ENCODE data around the gene TNNI3.
"Not testable (repeated sequence)": the region's sequence is repeated elsewhere in the genome, so short reads cannot be mapped to it uniquely, and the experiment has no call there.

The TNNI3 gene

GRCh38 chr19:55161571-55162322 lies 4.2 kb upstream of the TNNI3 start:
- Mint-ChIP-seq H3K9me3 (no peaks in the 10 kb centered on the region), H3K27me3 (peaks cover 88% of the 10 kb centered on the region), H3K4me3 (no peak overlapping the region), H3K4me1 (ENCODE audit: low read depth) (peaks cover 19% of the 10 kb centered on the region), H3K27ac (no peak overlapping the region), H3K36me3 (ENCODE audit: low read depth) (no peaks in the 10 kb centered on the region)
- intact Hi-C loops (cut with micrococcal nuclease), result no loop called here

GRCh38 chr19:55160986-55161365 lies 3.4 kb upstream of the TNNI3 start:
- Mint-ChIP-seq H3K27ac (no peak overlapping the region), H3K9me3 (no peaks in the 10 kb centered on the region), H3K36me3 (ENCODE audit: low read depth) (no peaks in the 10 kb centered on the region), H3K27me3 (peaks cover 88% of the 10 kb centered on the region), H3K4me3 (no peak overlapping the region), H3K4me1 (ENCODE audit: low read depth) (peaks cover 19% of the 10 kb centered on the region)
- intact Hi-C loops (cut with micrococcal nuclease), result loop anchor here (1.0 kb wide), 1 partner anchor 44 kb away; the partner anchor contains the start of gene PPP1R12C

GRCh38 chr19:55160128-55160985 lies 2.8 kb upstream of the TNNI3 start:
- intact Hi-C loops (cut with micrococcal nuclease), result loop anchor here (1.0 kb wide), 1 partner anchor 43 kb away; the partner anchor contains the start of gene PPP1R12C

GRCh38 chr19:55158848-55159749 lies 1.6 kb upstream of the TNNI3 start:
- H3K27ac Mint-ChIP-seq, result no peak overlapping the region

More at GRCh38 chr19:55160128-55160985, 2.8 kb upstream of the TNNI3 start:
- Mint-ChIP-seq H3K36me3 (ENCODE audit: low read depth) (no peaks in the 10 kb centered on the region), H3K27me3 (peaks cover 84% of the 10 kb centered on the region), H3K4me1 (ENCODE audit: low read depth) (peaks cover 20% of the 10 kb centered on the region), H3K4me3 (peak overlapping the region; percentile 27), H3K9me3 (no peaks in the 10 kb centered on the region), H3K27ac (no peak overlapping the region)

GRCh38 chr19:55158423-55158822 lies 891 bp upstream of the TNNI3 start:
- Mint-ChIP-seq H3K27ac (peak overlapping the region; percentile 1), H3K27me3 (peaks cover 81% of the 10 kb centered on the region), H3K4me1 (ENCODE audit: low read depth) (peaks cover 26% of the 10 kb centered on the region), H3K4me3 (no peak overlapping the region), H3K9me3 (no peaks in the 10 kb centered on the region), H3K36me3 (ENCODE audit: low read depth) (no peaks in the 10 kb centered on the region)
- intact Hi-C loops (cut with micrococcal nuclease), result no loop called here

More at GRCh38 chr19:55158848-55159749, 1.6 kb upstream of the TNNI3 start:
- Mint-ChIP-seq H3K27me3 (peaks cover 82% of the 10 kb centered on the region), H3K9me3 (no peaks in the 10 kb centered on the region), H3K36me3 (ENCODE audit: low read depth) (no peaks in the 10 kb centered on the region), H3K4me3 (no peak overlapping the region), H3K4me1 (ENCODE audit: low read depth) (peaks cover 21% of the 10 kb centered on the region)
- intact Hi-C loops (cut with micrococcal nuclease), result no loop called here

GRCh38 chr19:55156202-55157063 lies 1.1 kb downstream of the TNNI3 start:
- H3K9me3 Mint-ChIP-seq, result peaks cover 11% of the 10 kb centered on the region
- intact Hi-C loops (cut with micrococcal nuclease), result no loop called here

GRCh38 chr19:55155784-55156183 lies 1.7 kb downstream of the TNNI3 start:
- not testable (repeated sequence) for H3K4me3 Mint-ChIP-seq, H3K27ac Mint-ChIP-seq

More at GRCh38 chr19:55156202-55157063, 1.1 kb downstream of the TNNI3 start:
- H3K27ac Mint-ChIP-seq, result no peak overlapping the region
- H3K27me3 Mint-ChIP-seq, result peaks cover 68% of the 10 kb centered on the region
- H3K36me3 Mint-ChIP-seq (ENCODE audit: low read depth), result no peaks in the 10 kb centered on the region
- H3K4me1 Mint-ChIP-seq (ENCODE audit: low read depth), result peaks cover 26% of the 10 kb centered on the region
- peak overlapping the region; percentile 21 for H3K4me3 Mint-ChIP-seq

GRCh38 chr19:55153652-55154264 lies 3.8 kb downstream of the TNNI3 start:
- Mint-ChIP-seq H3K27ac (no peak overlapping the region), H3K36me3 (ENCODE audit: low read depth) (no peaks in the 10 kb centered on the region), H3K27me3 (peaks cover 64% of the 10 kb centered on the region), H3K4me1 (ENCODE audit: low read depth) (peaks cover 26% of the 10 kb centered on the region), H3K4me3 (no peak overlapping the region), H3K9me3 (peaks cover 11% of the 10 kb centered on the region)
- intact Hi-C loops (cut with micrococcal nuclease), result no loop called here

More at GRCh38 chr19:55155784-55156183, 1.7 kb downstream of the TNNI3 start:
- H3K36me3 Mint-ChIP-seq (ENCODE audit: low read depth); intact Hi-C loops (cut with micrococcal nuclease): not testable (repeated sequence)
- H3K9me3 Mint-ChIP-seq, result peaks cover 11% of the 10 kb centered on the region
- peaks cover 26% of the 10 kb centered on the region for H3K4me1 Mint-ChIP-seq (ENCODE audit: low read depth)
- peaks cover 66% of the 10 kb centered on the region for H3K27me3 Mint-ChIP-seq

- Mint-ChIP-seq H3K27me3 (peaks cover 65% of the 10 kb centered on the region), H3K9me3 (peaks cover 11% of the 10 kb centered on the region), H3K27ac (no peak overlapping the region), H3K4me3 (no peak overlapping the region), H3K4me1 (ENCODE audit: low read depth) (peaks cover 19% of the 10 kb centered on the region), H3K36me3 (ENCODE audit: low read depth) (no peaks in the 10 kb centered on the region)
- intact Hi-C loops (cut with micrococcal nuclease), result no loop called here
Observed at GRCh38 chr19:55152017-55152416, 5.5 kb downstream of the TNNI3 start.

- intact Hi-C loops (cut with micrococcal nuclease), result loop anchor here (10.0 kb wide), 1 partner anchor 145 kb away; no protein-coding TSS in a partner anchor
- no peaks in the 10 kb centered on the region for H3K36me3 Mint-ChIP-seq (ENCODE audit: low read depth)
- peaks cover 63% of the 10 kb centered on the region for H3K27me3 Mint-ChIP-seq
- peaks cover 27% of the 10 kb centered on the region for H3K4me1 Mint-ChIP-seq (ENCODE audit: low read depth)
- no peak within 1 kb of the TSS for H3K27ac Mint-ChIP-seq
- H3K9me3 Mint-ChIP-seq, result peaks cover 11% of the 10 kb centered on the region
- H3K4me3 Mint-ChIP-seq, result no peak within 1 kb of the TSS
Observed at GRCh38 chr19:55149078-55150003, 8.2 kb downstream of the TNNI3 start, which contains the start of gene TNNT1. TNNT1 (minus strand) TSS chr19:55149206; CDS start chr19:55147157, 2,049 bp downstream.

- Mint-ChIP-seq H3K36me3 (ENCODE audit: low read depth) (no peaks in the 10 kb centered on the region), H3K4me3 (no peak overlapping the region), H3K27ac (no peak overlapping the region), H3K27me3 (peaks cover 71% of the 10 kb centered on the region), H3K4me1 (ENCODE audit: low read depth) (peaks cover 21% of the 10 kb centered on the region), H3K9me3 (peaks cover 11% of the 10 kb centered on the region)
- intact Hi-C loops (cut with micrococcal nuclease), result loop anchor here (10.0 kb wide), 1 partner anchor 147 kb away; no protein-coding TSS in a partner anchor
Observed at GRCh38 chr19:55147545-55148251, 9.8 kb downstream of the TNNI3 start.

Data from dendritic cell treated with granulocyte-macrophage colony-stimulating factor and Interleukin-4, amounts not matched to agents 40 ng/mL and 50 ng/mL, for 4 days (primary cell).